GM23248 (cell line): ENCODE measurements around the gene RARG. TPM values are rescaled to one million over a fixed set of nuclear protein-coding genes. Genes with fewer than 3 reads are reported as not detected.

Experiments
- DNase-seq: peaks from one replicate; pipeline ENCODE4 v3.0.0-alpha.2; 2015
- H2AFZ ChIP-seq: fragments of 200-600 bp; sonication (generic); 2 replicates; pipeline ENCODE4 v1.6.1; 2016; ENCODE audit warnings: antibody characterized with exemption
- H3F3A ChIP-seq: fragments of 200-600 bp; sonication (generic); 2 replicates; pipeline ENCODE4 v1.6.1; 2016; ENCODE audit warnings: mild to moderate bottlenecking, antibody characterized with exemption, mixed run types; ENCODE audit not compliant: insufficient read depth
- H3K27ac ChIP-seq: fragments of 200-600 bp; sonication (generic); 2 replicates; pipeline ENCODE4 v1.5.1; 2016; ENCODE audit warnings: mild to moderate bottlenecking
- H3K27me3 ChIP-seq: fragments of 200-600 bp; sonication (generic); replicated peaks from 2 replicates; pipeline ENCODE4 v1.6.1; 2016; ENCODE audit warnings: mild to moderate bottlenecking; ENCODE audit not compliant: insufficient read depth
- H3K36me3 ChIP-seq: fragments of 200-600 bp; sonication (generic); 2 replicates; pipeline ENCODE4 v1.6.1; 2016; ENCODE audit warnings: low read depth, mild to moderate bottlenecking
- H3K4me1 ChIP-seq: fragments of 200-600 bp; sonication (generic); 2 replicates; pipeline ENCODE4 v1.6.1; 2016; ENCODE audit warnings: mild to moderate bottlenecking; ENCODE audit not compliant: insufficient read depth
- H3K4me2 ChIP-seq: fragments of 200-600 bp; sonication (generic); one replicate; pipeline ENCODE4 v1.6.1; 2016; ENCODE audit warnings: mild to moderate bottlenecking; ENCODE audit not compliant: unreplicated experiment
- H3K4me3 ChIP-seq: fragments of 200-600 bp; sonication (generic); 2 replicates; pipeline ENCODE4 v1.5.1; 2016; ENCODE audit warnings: mild to moderate bottlenecking
- H3K79me2 ChIP-seq: fragments of 200-600 bp; sonication (generic); 2 replicates; pipeline ENCODE4 v1.6.1; 2016; ENCODE audit warnings: mild to moderate bottlenecking; ENCODE audit not compliant: insufficient read depth
- H3K9ac ChIP-seq: fragments of 200-600 bp; sonication (generic); 2 replicates; pipeline ENCODE4 v1.6.1; 2016; ENCODE audit warnings: mild to moderate bottlenecking
- H3K9me2 ChIP-seq: fragments of 200-600 bp; sonication (generic); 2 replicates; pipeline ENCODE4 v1.6.1; 2016; ENCODE audit warnings: mixed run types, mild to moderate bottlenecking, moderate library complexity; ENCODE audit not compliant: insufficient read depth
- H3K9me3 ChIP-seq: fragments of 200-600 bp; sonication (generic); one replicate; pipeline ENCODE4 v1.6.1; 2017; ENCODE audit warnings: low read depth
- H4K20me1 ChIP-seq: fragments of 200-600 bp; sonication (generic); 2 replicates; pipeline ENCODE4 v1.6.0; 2016; ENCODE audit not compliant: insufficient read depth
- EZH2 ChIP-seq: fragments of 200-600 bp; sonication (generic); IDR thresholded peaks from 2 replicates; pipeline ENCODE4 v1.6.1; 2018; ENCODE audit warnings: antibody characterized with exemption, mild to moderate bottlenecking; ENCODE audit not compliant: insufficient read depth, poor library complexity, severe bottlenecking
- EZH2phosphoT487 ChIP-seq: fragments of 200-600 bp; sonication (generic); IDR thresholded peaks from 2 replicates; pipeline ENCODE4 v1.6.1; 2018; ENCODE audit warnings: antibody characterized with exemption, moderate library complexity, mild to moderate bottlenecking, low read depth; ENCODE audit not compliant: insufficient read depth
- WGBS, 2 experiments: methylation state at CpG; one replicate each; pipeline ENCODE4 v1.1.6; 2015 to 2017; ENCODE audit warnings: low lambda C conversion rate in 2 of 2, low coverage in 1 of 2; ENCODE audit errors: missing lambda C conversion rate in 2 of 2; 5-methylcytosine and 5-hydroxymethylcytosine counted together
- in situ Hi-C: fragments of 300-500 bp; cut with MboI; formaldehyde crosslinking; loops from 2 replicates; pipeline ENCODE4 v1.15.0; 2020
- polyA plus RNA-seq: library from polyadenylated mRNA; unstranded; fragments of >200 nt; fragmentation: Nextera tagmentation; extraction: Ambion mirVana; gene quantifications from 2 replicates; pipeline ENCODE4 v1.2.1, GENCODE V29; 2016
- total RNA-seq: library from RNA; depleted of rRNA; stranded (reverse); fragments of >200 nt; shearing (Covaris generic); gene quantifications from 2 replicates; pipeline ENCODE4 v1.2.3, GENCODE V29; 2014

RARG gene
- total and polyA plus RNA-seq, 2 experiments from 2014 or later: 75.3 to 116 TPM

- Histone ChIP-seq H3K27me3 (no peaks in the 10 kb centered on the region), H3K4me1 (peaks cover 44% of the 10 kb centered on the region), H3K9ac (no peak overlapping the region), H3K9me3 (no peaks in the 10 kb centered on the region), H4K20me1 (no peaks in the 10 kb centered on the region), H3K4me2 (no peak overlapping the region), H2AFZ (no peak overlapping the region), H3K36me3 (no peaks in the 10 kb centered on the region), H3K9me2 (no peaks in the 10 kb centered on the region), H3F3A (peaks cover 38% of the 10 kb centered on the region), H3K4me3 (no peak overlapping the region), H3K79me2 (peaks cover 6% of the 10 kb centered on the region), H3K27ac (peak overlapping the region; percentile 99)
- DNase-seq: peak; percentile 43
- in situ Hi-C loops: no loop called here
- 89 to 91% methylated on average over 10 of the region's 10 CpGs for WGBS, 2 experiments
- TF ChIP-seq EZH2 (no peak), EZH2phosphoT487 (no peak)
Observed at GRCh38 chr12:53225635-53226424, 6.2 kb downstream of the RARG start.

GRCh38 chr12:53224897-53225634 lies 6.9 kb downstream of the RARG start:
- DNase-seq: peak; percentile 80
- in situ Hi-C loops: no loop called here

GRCh38 chr12:53224061-53224896 lies 7.7 kb downstream of the RARG start:
- peaks cover 43% of the 10 kb centered on the region for H3K4me1 ChIP-seq
- H3K4me2 ChIP-seq: peak overlapping the region; percentile 84
- 34 to 37% methylated on average over 9 to 11 of the region's 11 CpGs for WGBS, 2 experiments
- no peaks in the 10 kb centered on the region for H3K9me2 ChIP-seq
- TF ChIP-seq EZH2phosphoT487: no peak
- TF ChIP-seq EZH2: no peak
- H3F3A ChIP-seq: peaks cover 45% of the 10 kb centered on the region
- no peaks in the 10 kb centered on the region for H3K27me3 ChIP-seq
- H4K20me1 ChIP-seq: no peaks in the 10 kb centered on the region
- H3K36me3 ChIP-seq: no peaks in the 10 kb centered on the region
- H3K4me3 ChIP-seq: no peak overlapping the region
- in situ Hi-C loops: no loop called here
- peak; percentile 59 for DNase-seq
- H3K79me2 ChIP-seq: peaks cover 6% of the 10 kb centered on the region; the same call in 1 of the 2 replicates
- no peaks in the 10 kb centered on the region for H3K9me3 ChIP-seq
- peak overlapping the region; percentile 88 for H3K9ac ChIP-seq
- H2AFZ ChIP-seq: no peak overlapping the region
- peak overlapping the region; percentile 99 for H3K27ac ChIP-seq

More at GRCh38 chr12:53224897-53225634, 6.9 kb downstream of the RARG start:
- WGBS, 2 experiments: 55 to 56% methylated on average over 10 of the region's 10 CpGs
- H3K9me2 ChIP-seq: no peaks in the 10 kb centered on the region
- H3K4me3 ChIP-seq: no peak overlapping the region
- H3K9ac ChIP-seq: peak overlapping the region; percentile 88
- H3K9me3 ChIP-seq: no peaks in the 10 kb centered on the region
- H3F3A ChIP-seq: peaks cover 41% of the 10 kb centered on the region
- peak overlapping the region; percentile 37 for H3K4me2 ChIP-seq
- TF ChIP-seq EZH2phosphoT487: no peak
- TF ChIP-seq EZH2: no peak
- H3K27ac ChIP-seq: peak overlapping the region; percentile 99
- H3K27me3 ChIP-seq: no peaks in the 10 kb centered on the region
- no peak overlapping the region for H2AFZ ChIP-seq
- no peaks in the 10 kb centered on the region for H4K20me1 ChIP-seq
- H3K4me1 ChIP-seq: peaks cover 43% of the 10 kb centered on the region
- no peaks in the 10 kb centered on the region for H3K79me2 ChIP-seq
- no peaks in the 10 kb centered on the region for H3K36me3 ChIP-seq
